HepG2 (cell line): Measurements from ENCODE around the gene THSD4.

Source experiments
- FOXK2 ChIP-seq: fragments of 450-650 bp; IDR thresholded peaks from 2 replicates; pipeline ENCODE4 v1.6.1; 2016
- HNRNPH1 ChIP-seq: fragments of 200-400 bp; formaldehyde crosslinking; optimal IDR thresholded peaks from 2 replicates; pipeline ENCODE3; 2017; ENCODE audit warnings: mild to moderate bottlenecking, low read depth, low read length
- SETDB1 ChIP-seq: sonication (generic); formaldehyde crosslinking; IDR thresholded peaks from 2 replicates; pipeline ENCODE4 v1.5.1; 2020; ENCODE audit warnings: missing genetic modification reagents, mild to moderate bottlenecking, borderline replicate concordance
- ZNF549 ChIP-seq: sonication (generic); formaldehyde crosslinking; IDR thresholded peaks from 2 replicates; pipeline ENCODE4 v1.5.0; 2020; ENCODE audit warnings: missing genetic modification reagents
- TF ChIP-seq, protein P1 (sequence below): IDR thresholded peaks from 2 replicates; pipeline ENCODE4 v1.6.1; 2016; ENCODE audit warnings: low read depth
- TF ChIP-seq, protein P2 (sequence below): sonication (generic); formaldehyde crosslinking; IDR thresholded peaks from 2 replicates; pipeline ENCODE4 v1.5.0; 2020; ENCODE audit warnings: mild to moderate bottlenecking, missing genetic modification reagents, moderate library complexity

DNA sequence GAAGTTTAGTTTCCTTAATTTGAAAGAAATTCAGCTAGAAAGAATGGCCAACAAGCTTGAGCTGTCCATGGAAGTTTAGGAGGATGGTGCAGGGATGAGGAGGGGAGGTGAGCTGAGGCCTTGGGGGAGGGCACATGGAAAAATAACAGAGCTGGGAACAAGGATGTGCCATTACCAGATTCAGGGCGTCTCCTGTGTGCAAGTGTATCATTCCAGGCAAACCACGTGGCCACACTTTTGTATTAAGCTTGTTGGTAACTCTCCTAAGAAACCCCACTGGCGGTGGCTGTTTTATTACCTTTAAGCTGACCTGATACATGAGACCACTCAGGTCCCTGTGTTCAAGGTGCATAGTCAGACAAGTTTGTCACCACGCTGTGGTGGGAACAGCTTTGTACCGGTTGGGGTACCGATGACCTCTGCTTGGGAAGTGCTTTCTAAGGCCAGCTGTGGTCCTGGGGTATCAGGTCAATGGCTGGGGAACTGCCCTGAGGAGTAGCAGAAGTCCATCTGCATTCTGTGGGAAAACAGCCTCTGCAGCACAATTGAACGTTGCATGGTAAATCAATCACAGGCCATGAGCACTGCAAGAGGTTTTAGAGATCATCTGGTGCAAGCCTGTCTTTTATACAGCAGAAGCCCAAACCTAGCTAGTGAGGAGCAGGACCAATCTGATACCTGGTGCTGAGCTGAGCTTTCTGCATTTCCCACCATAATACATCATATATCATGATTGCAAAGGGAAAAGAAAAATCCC is 235.5 kb downstream of the THSD4 start:
- TF ChIP-seq SETDB1 (CRISPR knock-in tag), result no peak
- TF ChIP-seq, protein P1, sequence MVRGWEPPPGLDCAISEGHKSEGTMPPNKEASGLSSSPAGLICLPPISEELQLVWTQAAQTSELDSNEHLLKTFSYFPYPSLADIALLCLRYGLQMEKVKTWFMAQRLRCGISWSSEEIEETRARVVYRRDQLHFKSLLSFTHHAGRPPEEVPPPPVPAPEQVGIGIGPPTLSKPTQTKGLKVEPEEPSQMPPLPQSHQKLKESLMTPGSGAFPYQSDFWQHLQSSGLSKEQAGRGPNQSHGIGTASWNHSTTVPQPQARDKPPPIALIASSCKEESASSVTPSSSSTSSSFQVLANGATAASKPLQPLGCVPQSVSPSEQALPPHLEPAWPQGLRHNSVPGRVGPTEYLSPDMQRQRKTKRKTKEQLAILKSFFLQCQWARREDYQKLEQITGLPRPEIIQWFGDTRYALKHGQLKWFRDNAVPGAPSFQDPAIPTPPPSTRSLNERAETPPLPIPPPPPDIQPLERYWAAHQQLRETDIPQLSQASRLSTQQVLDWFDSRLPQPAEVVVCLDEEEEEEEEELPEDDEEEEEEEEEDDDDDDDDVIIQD, result no peak
- TF ChIP-seq FOXK2, result no peak
- TF ChIP-seq, protein P2, sequence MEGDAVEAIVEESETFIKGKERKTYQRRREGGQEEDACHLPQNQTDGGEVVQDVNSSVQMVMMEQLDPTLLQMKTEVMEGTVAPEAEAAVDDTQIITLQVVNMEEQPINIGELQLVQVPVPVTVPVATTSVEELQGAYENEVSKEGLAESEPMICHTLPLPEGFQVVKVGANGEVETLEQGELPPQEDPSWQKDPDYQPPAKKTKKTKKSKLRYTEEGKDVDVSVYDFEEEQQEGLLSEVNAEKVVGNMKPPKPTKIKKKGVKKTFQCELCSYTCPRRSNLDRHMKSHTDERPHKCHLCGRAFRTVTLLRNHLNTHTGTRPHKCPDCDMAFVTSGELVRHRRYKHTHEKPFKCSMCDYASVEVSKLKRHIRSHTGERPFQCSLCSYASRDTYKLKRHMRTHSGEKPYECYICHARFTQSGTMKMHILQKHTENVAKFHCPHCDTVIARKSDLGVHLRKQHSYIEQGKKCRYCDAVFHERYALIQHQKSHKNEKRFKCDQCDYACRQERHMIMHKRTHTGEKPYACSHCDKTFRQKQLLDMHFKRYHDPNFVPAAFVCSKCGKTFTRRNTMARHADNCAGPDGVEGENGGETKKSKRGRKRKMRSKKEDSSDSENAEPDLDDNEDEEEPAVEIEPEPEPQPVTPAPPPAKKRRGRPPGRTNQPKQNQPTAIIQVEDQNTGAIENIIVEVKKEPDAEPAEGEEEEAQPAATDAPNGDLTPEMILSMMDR (CRISPR knock-in tag), result no peak
- no peak for TF ChIP-seq HNRNPH1
- no peak for TF ChIP-seq ZNF549
